ENCODE results near the gene SULT4A1.
"Not testable (repeated sequence)": the region's sequence is repeated elsewhere in the genome, so short reads cannot be mapped to it uniquely, and the experiment has no call there.

Gene SULT4A1

DNA sequence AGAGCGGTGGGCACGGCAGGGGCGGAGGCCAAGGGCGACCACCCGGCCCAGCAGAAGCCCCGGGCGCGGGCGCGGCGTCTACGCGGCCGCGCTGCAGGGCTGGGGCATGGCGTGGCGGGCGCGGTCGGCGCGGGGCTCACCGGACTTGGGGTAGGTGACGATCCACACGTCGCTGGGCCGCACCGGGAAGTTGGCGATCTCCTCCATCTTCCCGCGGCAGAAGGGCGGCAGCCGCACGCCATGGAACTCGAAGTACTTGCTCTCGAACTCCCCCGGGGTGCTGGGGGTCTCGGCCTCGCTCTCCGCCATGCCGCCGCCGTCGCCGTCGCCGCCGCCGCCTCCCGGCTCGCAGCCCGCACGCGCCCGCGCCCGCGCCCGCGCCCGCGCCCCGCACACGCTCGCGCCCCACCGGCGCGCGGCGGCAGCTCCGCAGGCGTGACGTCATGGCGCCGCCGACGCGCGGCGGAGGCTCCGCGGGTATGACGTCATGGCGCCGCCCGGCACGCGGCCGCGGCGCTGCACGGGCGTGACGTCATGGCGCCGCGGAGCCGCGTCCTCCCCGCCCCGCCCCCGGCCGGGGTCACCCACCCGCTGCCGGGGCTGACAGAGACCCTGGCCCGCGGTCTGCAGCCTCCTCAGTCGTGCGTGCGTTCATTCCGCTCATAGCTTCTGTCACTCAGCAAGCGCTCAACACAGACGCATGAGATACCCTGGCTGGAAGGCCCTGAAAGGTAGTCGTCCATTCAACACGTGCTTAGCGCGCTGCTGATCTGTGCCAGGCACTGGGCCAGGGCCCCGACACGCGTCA is at the start of gene SULT4A1:
SULT4A1 (minus strand) TSS at position 440 of the 808 bp plus-strand sequence; CDS start at position 309, 131 bp downstream.
- no peak for DNase-seq

- DNase-seq = no peak
Measured at GRCh38 chr22:43911351-43911750, 49.0 kb upstream of the SULT4A1 start.

DNA sequence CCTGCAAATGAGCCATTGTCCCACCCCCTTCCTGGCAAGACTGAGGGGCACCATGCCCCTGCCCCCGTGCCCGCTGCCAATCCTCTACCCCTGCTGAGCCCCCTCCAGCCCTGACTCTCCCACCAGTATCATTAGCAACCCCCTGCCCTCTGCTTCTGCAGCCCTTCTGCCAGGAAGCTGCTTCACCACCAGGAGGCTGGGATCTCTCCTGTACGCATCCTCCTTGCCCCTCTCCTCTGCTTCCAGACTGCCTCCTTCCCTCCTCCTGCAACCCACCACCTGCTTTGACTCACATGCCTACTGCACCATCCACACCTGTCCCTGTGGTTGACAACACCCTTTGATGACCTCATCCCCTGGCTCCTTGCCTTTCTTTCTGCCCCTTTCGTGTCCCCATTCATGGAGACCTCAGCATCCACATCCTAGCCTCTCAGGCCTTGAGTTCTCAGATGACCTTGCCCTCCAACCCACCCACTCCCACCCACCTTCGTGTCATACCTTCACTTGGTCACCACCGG is 47.9 kb upstream of the SULT4A1 start:
- no peak for DNase-seq

- DNase-seq = no peak
Measured at GRCh38 chr22:43909708-43910107, 47.4 kb upstream of the SULT4A1 start.

DNA sequence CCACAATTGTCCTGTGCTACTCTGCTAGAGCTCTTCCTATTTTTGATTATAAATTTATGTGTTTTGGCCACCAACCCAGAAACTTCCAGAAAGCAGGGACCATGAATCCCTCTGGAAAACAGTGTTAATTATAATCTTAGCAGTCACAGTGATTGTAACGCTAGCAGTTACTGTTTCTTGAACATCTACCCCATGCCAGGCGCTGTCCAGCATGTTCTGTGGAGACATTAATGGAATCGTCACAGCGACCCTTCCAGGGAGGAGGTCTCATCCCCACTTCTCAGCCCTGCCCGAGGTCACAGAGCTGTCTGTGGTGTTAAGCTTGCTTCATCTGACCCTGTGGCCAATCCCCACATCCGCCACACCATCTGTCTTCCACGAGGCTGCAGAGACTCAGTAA is 43.4 kb upstream of the SULT4A1 start:
- DNase-seq = no peak

DNA sequence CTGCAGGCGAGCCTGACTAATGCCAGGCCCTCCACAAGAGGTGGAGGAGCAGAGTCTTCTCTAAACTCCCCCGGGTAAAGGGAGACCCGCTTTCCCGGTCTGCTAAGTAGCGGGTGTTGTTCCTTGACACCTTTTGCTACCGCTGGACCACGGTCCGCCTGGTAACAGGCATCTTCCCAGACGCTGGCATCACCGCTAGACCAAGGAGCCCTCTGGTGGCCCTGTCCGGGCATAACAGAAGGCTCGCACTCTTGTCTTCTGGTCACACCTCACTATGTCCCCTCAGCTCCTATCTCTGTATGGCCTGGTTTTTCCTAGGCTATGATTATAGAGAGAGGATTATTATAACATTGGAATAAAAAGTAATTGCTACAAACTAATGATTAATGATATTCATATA is 42.1 kb upstream of the SULT4A1 start:
- DNase-seq = not testable (repeated sequence)

GRCh38 chr22:43903033-43903432 is 40.7 kb upstream of the SULT4A1 start:
- DNase-seq = not testable (repeated sequence)

DNA sequence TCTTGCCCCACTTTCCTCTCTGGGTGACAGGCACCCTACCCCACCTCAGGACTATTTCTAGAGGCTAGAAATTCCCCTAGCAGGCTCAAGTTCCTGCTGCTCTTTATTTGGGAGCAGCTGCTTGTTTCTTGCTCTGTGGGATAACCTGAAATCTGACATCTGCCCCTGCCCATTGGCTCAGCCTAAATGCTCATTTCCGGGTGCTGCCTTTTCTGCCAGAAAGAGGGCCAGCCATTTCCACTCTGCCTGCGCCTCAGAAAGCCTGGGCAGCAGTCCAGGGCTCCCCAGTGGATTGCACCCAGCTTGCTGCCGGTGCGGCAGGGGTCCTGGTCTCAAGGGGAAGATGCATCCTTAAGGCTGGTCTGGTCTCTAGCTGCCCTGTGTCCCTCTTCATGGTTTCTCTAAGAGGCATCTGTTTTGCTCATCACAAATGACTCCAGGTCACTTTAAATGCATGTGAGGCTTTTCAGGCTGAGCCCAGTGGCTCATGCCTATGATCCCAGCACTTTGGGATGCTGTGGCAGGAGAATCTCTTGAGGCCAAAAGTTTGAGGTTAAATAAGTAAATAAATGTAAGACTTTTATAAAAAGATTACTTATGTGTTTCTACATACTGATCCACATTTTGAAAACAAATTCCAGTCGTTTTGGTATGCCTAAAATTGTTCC is 39.8 kb upstream of the SULT4A1 start:
- DNase-seq = no peak

DNA sequence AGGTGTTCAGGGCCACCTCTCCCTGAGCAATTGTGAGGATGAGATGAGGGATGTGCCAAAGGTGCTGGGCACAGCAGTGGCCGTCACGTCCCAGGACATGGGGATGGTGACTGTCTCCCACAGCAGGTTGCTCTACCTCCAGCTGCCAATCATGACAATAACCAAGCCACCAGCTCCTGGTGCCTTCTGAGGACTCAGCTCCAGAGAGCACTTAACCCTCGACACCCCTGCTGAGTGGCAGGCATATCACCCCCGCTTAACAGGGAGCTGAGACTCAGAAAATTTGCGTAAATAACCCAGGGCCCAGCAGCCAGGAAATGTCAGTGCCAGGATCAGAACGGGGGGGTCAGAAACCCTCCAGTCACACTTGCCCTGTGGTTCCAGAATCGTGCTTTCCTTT is 37.9 kb upstream of the SULT4A1 start:
- DNase-seq = no peak

- no peak for DNase-seq
Measured at GRCh38 chr22:43897751-43898261, 35.5 kb upstream of the SULT4A1 start.

- no peak for DNase-seq
Measured at GRCh38 chr22:43895986-43896645, 33.8 kb upstream of the SULT4A1 start.

DNA sequence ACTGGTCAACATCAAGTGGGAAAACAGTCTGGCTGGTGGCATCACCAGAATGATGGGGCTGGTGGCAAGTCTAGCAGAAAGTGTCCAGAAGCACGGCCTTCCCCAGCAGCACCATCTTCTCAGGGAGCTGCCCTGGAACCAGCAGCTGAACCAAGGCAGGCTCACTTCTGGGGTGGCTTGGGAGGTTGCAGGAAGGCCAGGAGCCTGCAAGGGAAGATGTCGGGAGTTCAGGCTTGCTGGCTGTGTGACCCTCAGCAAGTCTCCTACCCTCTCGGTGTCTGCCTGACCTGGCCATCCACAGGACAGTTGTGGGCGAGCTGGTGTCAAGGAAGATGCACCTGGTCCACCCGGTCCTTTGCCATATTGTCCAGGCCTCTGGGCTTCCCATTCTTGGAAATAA is 31.8 kb upstream of the SULT4A1 start:
- no peak for DNase-seq

- no peak for DNase-seq
Measured at GRCh38 chr22:43893266-43893665, 31.0 kb upstream of the SULT4A1 start.

- no peak for DNase-seq
Measured at GRCh38 chr22:43892183-43892894, 30.0 kb upstream of the SULT4A1 start.

DNA sequence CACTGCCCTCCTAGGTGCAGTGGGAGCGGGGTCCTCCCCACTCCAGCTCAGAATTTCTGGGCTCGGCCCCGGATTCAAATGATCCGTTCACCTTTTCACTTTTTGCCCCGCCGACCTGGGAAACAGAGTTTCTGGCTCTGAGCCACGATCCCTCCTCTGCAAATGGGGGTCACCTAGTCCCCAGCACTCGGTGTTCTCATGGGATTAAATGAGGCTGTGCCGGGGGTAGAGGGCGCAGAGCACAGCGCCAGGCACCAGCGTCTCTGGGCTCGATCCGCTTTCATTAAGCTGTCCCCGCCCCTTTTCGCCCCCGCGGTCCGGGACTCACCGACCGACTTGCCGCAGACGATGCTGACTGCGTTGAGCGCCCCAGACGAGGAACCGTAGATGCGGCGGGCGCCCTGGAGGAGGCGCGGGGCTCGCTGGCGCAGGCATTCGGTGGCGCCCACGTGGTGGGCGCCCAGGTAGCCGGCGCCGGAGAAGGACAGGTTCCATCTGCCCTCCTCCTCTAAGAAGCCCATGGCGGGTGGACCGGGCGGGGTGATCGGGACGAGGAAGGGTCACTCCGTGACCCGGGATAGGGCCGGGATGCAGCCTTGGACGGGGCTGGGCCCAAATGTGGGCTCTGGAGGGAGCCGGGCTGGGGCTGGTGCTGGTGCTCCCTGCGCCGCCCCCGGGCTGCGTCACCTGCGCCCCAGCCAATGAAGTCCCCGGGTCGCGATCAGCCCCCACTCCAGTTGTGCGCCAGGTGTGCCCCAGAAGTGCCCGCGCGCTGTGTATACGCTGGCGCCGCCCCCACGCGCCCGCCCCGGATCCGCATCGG is 29.3 kb upstream of the SULT4A1 start, which contains the start of gene PNPLA5:
PNPLA5 (minus strand) TSS at position 654 of the 823 bp plus-strand sequence; CDS start at position 521, 133 bp downstream.
- DNase-seq = no peak

DNA sequence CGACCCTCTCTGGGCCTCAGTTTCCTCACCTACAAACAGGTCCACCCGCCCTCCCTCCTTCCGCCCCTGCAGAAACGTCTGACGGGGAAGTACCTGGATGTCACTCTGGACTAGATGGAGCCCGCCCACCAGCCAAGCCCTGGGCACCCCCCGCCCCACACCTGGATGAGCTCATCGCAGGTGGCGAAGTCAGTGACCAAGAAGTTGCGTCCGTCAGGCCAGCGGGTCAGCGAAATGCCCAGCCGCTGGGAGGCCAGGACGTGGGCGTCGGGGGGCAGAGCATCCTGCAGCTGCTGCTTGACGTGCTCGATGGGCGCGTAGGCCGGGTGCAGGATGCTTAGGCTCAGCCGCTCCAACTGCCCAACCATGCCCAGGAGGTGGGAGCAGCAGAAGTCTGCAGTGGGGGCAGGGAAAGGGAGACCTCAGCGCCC is 28.6 kb upstream of the SULT4A1 start:
- no peak for DNase-seq

DNA sequence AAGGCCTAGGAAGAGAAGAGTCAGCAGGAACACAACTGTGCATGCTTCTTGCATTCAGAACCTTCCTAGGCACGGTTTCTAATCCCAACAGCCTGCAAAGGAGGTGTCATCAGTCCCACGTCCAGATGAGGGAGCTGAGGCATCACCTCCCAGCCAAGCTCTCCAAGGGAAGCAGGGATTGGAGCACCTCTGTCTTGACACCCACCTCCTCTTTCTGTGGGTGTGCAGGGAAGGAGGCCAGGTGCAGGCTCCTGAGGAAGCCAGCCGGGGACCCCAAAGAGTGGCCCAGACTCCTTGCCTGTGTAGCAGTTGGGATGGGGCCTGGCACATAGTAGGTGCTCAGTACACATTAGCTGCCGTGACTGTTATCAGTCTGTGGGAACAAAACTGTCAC is 27.5 kb upstream of the SULT4A1 start:
- no peak for DNase-seq

- DNase-seq = no peak
Measured at GRCh38 chr22:43889201-43889859, 27.0 kb upstream of the SULT4A1 start.

DNA sequence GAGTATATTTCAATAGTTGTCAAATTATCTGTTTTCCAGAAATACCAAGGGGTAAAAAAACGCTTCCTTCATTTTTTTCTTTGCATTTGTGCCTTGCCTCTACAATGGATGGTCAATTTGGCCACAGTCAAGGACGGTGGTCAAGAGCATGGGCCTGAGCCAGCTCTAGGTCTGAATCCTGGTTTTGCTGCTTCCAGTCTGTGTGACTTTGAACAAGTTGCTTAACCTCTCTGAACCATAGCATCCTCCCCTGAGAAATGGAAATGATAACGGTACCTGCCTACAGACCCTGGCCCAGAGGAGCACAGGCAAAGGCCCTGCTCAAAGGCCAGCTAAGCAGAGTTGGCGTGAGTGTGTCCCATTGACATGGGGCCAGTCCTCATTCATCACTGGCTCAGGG is 26.4 kb upstream of the SULT4A1 start:
- DNase-seq = no peak

GRCh38 chr22:43887391-43887790 is 25.1 kb upstream of the SULT4A1 start:
- DNase-seq = no peak

- DNase-seq = no peak
Measured at GRCh38 chr22:43886231-43886630, 23.9 kb upstream of the SULT4A1 start.

All from GF-D8 (cell line).